ENCODE results near the gene PASD1.

Gene PASD1

GRCh38 chrX:151702741-151703340, 139.4 kb downstream of the PASD1 start:
- DNase-seq: no peak

- DNase-seq: peak; percentile 31
These were observed 140.0 kb downstream of the PASD1 start for GRCh38 chrX:151703487-151703886.

- DNase-seq: no peak
These were observed 140.7 kb downstream of the PASD1 start for GRCh38 chrX:151704041-151704663.

GRCh38 chrX:151708821-151709220, 145.3 kb downstream of the PASD1 start:
- DNase-seq: no peak

- peak; percentile 14 for DNase-seq
These were observed 147.0 kb downstream of the PASD1 start for GRCh38 chrX:151710457-151710856.

GRCh38 chrX:151711154-151711553, 147.7 kb downstream of the PASD1 start:
- DNase-seq: no peak

- no peak for DNase-seq
These were observed 148.3 kb downstream of the PASD1 start for GRCh38 chrX:151711787-151712186.

- DNase-seq: no peak
These were observed 148.8 kb downstream of the PASD1 start for GRCh38 chrX:151712253-151712652.

GRCh38 chrX:151713849-151714248, 150.4 kb downstream of the PASD1 start:
- DNase-seq: no peak

- no peak for DNase-seq
These were observed 150.9 kb downstream of the PASD1 start for GRCh38 chrX:151714362-151714761.

GRCh38 chrX:151715752-151716151, 152.3 kb downstream of the PASD1 start, which contains the start of gene FATE1:
Gene FATE1, plus strand, starts transcription at chrX:151716035. Its CDS starts 85 bp downstream, at chrX:151716120.
- no peak for DNase-seq

GRCh38 chrX:151722241-151722846, 158.9 kb downstream of the PASD1 start:
- peak; percentile 31 for DNase-seq

- no peak for DNase-seq
These were observed 159.8 kb downstream of the PASD1 start for GRCh38 chrX:151723156-151723760.

- no peak for DNase-seq
These were observed 161.3 kb downstream of the PASD1 start for GRCh38 chrX:151724563-151725337.

GRCh38 chrX:151725338-151725614, 161.8 kb downstream of the PASD1 start:
- DNase-seq: no peak

Data from fibroblast of skin of abdomen (primary cell).